ENCODE results near the gene ABCC3.

Gene ABCC3

DNA sequence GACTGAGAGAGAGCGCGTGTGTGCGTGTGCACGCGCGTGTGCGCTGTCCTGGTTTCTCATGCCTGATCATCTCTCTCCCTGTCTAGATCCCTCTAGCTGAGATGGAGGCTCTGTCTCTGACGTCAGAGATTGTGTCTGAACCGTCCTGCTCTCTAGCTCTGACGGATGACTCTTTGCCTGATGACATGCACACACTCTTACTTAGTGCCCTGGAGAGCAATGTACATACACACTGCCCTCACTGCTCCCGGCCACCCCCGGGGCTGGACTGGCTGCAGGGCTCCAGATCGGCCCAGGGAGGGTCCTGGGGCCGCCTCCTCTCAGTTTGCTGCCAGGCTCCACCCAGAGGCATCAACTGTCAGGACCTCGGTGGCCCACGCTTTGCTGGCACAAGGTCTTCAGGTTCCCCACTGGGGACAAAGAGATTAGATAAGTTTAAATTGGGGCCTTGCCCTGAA, 13.1 kb upstream of the ABCC3 start:
- no peak overlapping the region for H3K4me3 ChIP-seq (ENCODE audit: low read depth, low read length)
- TF ChIP-seq, protein P1, sequence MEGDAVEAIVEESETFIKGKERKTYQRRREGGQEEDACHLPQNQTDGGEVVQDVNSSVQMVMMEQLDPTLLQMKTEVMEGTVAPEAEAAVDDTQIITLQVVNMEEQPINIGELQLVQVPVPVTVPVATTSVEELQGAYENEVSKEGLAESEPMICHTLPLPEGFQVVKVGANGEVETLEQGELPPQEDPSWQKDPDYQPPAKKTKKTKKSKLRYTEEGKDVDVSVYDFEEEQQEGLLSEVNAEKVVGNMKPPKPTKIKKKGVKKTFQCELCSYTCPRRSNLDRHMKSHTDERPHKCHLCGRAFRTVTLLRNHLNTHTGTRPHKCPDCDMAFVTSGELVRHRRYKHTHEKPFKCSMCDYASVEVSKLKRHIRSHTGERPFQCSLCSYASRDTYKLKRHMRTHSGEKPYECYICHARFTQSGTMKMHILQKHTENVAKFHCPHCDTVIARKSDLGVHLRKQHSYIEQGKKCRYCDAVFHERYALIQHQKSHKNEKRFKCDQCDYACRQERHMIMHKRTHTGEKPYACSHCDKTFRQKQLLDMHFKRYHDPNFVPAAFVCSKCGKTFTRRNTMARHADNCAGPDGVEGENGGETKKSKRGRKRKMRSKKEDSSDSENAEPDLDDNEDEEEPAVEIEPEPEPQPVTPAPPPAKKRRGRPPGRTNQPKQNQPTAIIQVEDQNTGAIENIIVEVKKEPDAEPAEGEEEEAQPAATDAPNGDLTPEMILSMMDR (IDR thresholded peaks at IDR 0.05; ENCODE audit: borderline replicate concordance, insufficient read depth, low read depth, low read length) = no peak

DNA sequence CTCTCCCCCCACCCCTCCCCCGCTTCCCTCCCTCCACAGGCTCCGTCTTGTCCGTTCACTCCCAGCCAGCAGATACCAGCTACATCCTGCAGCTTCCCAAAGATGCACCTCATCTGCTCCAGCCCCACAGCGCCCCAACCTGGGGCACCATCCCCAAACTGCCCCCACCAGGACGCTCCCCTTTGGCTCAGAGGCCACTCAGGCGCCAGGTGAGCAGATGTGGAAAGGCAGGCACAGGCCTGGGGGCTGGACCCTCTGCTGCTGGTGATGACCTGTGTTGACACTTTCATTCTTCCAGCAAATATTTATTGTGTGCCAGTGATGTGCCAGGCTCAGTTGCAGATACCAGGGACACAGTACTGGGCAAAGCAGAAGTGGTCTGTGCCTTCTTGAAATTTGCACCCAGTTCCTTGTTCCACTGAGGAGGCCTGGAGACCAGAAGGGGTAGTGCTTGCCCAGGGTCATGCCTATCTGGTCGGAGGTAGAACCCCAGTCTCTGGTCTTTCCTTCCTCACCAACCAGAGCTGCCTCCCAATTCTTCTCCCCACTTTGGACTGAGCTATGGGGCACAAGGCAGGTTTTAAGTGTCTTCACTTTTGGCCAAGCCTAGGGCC, 10.3 kb upstream of the ABCC3 start:
- no peak overlapping the region for H3K4me3 ChIP-seq (ENCODE audit: low read depth, low read length)
- TF ChIP-seq, protein P1 (IDR thresholded peaks at IDR 0.05; ENCODE audit: borderline replicate concordance, insufficient read depth, low read depth, low read length) = no peak

DNA sequence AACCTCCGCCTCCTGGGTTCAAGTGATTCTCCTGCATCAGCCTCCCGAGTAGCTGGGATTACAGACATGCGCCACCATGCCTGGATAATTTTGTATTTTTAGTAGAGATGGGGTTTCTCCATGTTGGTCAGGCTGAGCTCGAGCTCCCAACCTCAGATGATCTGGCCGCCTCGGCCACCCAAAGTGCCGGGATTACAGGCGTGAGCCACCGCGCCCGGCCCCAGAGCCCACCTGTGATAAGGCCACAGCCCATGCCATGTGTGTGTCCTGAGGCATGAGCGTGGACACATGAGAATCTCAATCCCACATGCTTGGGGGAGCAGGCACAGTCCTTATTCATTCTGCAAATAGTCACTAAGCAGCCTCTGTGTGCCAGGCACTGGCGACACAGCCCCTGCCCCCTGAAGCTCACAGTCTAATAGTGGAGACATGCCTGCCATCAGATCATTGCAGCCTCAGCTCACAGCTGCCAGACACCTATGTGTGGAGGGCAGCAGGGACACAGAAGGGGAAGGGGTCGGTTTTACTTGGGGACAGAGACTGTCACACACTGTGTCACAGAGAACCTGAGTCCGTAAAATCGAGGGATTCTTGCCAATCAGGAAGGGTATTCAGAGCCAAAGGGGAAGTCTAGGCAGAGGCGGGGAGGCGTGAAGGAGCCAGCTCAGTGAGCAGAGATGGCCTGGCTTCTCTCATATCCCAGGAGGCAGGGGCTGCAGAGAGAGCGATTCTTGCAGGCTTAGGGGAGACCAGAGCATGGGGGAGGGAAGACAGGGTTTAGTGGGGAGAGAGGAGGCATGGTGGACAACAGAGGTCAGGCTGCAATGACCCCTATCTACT, 9.4 kb upstream of the ABCC3 start:
- TF ChIP-seq, protein P1 (IDR thresholded peaks at IDR 0.05; ENCODE audit: borderline replicate concordance, insufficient read depth, low read depth, low read length) = no peak

DNA sequence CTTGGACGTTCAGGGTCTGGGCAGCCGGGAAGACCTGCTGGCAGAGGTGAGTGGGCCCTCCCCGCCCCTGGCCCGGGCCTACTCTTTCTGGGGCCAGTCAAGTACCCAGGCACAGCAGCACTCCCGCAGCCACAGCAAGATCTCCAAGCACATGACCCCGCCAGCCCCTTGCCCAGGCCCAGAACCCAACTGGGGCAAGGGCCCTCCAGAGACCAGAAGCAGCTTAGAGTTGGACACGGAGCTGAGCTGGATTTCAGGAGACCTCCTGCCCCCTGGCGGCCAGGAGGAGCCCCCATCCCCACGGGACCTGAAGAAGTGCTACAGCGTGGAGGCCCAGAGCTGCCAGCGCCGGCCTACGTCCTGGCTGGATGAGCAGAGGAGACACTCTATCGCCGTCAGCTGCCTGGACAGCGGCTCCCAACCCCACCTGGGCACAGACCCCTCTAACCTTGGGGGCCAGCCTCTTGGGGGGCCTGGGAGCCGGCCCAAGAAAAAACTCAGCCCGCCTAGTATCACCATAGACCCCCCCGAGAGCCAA, 8.6 kb upstream of the ABCC3 start:
- TF ChIP-seq, protein P1 (IDR thresholded peaks at IDR 0.05; ENCODE audit: borderline replicate concordance, insufficient read depth, low read depth, low read length) = peak; percentile 85

More for the DNA sequence above, 9.4 kb upstream of the ABCC3 start:
- no peak overlapping the region for H3K4me3 ChIP-seq (ENCODE audit: low read depth, low read length)

DNA sequence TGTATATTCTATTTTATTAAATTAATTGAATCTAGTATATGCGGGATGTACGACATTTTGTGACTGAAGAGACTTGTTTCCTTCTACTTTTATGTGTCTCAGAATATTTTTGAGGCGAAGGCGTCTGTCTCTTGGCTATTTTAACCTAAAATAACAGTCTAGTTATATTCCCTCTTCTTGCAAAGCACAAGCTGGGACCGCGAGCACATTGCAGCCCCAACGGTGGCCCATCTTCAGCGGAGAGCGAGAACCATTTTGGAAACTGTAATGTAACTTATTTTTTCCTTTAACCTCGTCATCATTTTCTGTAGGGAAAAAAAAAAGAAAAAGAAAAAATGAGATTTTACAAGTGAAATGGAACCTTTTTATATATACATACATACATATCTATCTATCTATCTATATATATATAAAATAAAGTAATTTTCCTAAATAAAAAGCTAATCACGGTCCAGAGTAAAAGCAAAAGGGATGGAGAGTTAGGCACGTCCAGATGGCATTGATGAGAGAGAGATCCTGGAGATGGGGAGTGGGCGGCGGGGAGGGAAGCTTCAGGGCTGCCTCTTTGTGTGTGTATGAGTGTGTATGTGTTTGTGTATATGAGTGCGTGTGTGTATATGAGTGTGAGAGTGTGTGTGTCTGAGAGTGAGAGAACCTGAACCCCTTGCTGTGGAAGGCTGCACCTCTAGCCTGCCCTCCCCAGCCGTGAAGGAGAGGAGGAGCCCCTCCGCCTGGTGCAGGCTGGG, 7.5 kb upstream of the ABCC3 start:
- TF ChIP-seq, protein P1 (IDR thresholded peaks at IDR 0.05; ENCODE audit: borderline replicate concordance, insufficient read depth, low read depth, low read length) = no peak
- H3K4me3 ChIP-seq (ENCODE audit: low read depth, low read length) = no peak overlapping the region

More for the DNA sequence above, 8.6 kb upstream of the ABCC3 start:
- H3K4me3 ChIP-seq (ENCODE audit: low read depth, low read length) = no peak overlapping the region

DNA sequence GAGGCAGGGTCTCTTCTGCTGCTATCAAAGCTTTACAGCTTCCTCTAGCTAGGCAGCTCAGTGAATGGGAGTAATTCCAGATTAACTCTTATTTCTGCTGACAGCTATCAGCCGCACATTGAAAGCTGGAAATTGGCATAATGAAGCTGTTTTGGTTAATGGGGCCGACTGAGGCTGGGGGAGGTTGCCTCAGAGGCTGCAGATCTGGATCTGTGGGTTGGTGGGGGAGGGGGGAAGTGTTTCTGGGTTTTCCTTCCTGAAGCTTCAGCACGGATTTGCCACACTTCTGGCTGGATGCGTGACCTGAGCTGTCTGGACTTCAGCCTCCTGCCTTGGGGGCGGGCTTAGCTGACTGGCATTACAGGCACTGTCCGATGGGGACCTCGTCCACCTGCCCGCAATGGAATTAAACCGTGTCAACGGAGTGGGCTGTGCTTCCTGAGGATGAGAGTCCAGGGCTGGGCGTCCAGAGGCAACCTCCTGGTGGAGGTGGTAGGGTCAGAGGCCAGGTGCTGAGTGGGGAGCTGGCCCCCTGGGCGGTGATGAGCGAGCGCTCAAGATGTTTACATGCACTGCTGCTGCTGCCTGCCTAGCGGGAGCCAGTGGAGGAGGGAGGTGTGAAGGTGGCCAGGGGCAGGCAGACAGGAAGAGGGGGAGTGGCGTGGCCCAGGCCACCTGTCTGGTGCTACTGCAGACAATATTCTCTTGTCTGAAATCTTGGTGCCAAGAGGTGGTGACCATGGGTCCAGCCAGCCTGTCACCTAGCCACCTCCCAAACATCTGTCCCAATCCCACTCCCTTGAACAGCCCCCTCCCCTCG, 6.7 kb upstream of the ABCC3 start:
- TF ChIP-seq, protein P1 (IDR thresholded peaks at IDR 0.05; ENCODE audit: borderline replicate concordance, insufficient read depth, low read depth, low read length) = no peak
- no peak overlapping the region for H3K4me3 ChIP-seq (ENCODE audit: low read depth, low read length)

Data from GM12875 (cell line).